SK-N-MC (cell line): ENCODE measurements around the gene ENTPD1.

Source experiments
- EZH2 ChIP-seq: fragments of 200-600 bp; sonication (generic); IDR thresholded peaks from one replicate; pipeline ENCODE4 v1.6.1; 2017; ENCODE audit warnings: antibody characterized with exemption
- FOXP2 ChIP-seq: optimal IDR thresholded peaks from 2 replicates; pipeline ENCODE3; 2011; ENCODE audit warnings: mild to moderate bottlenecking, moderate library complexity; ENCODE audit not compliant: insufficient read depth; ENCODE audit errors: extremely low read length, control extremely low read depth
- POLR2AphosphoS5 ChIP-seq: IDR thresholded peaks from 2 replicates; pipeline ENCODE4 v1.6.1; 2012; ENCODE audit warnings: mild to moderate bottlenecking, low read depth, low read length, borderline replicate concordance

GRCh38 chr10:95730233-95730632 is 25.7 kb upstream of the ENTPD1 start:
- TF ChIP-seq EZH2 (no peak), POLR2AphosphoS5 (no peak), FOXP2 (no peak)
